Fibroblast of the conjunctiva (primary cell): ENCODE results near the gene YJEFN3.
A peak's percentile ranks its signal among the peaks of the same experiment; 100 is the strongest.

Experiments
- DNase-seq: peaks from one replicate; pipeline ENCODE4 v3.0.0-alpha.2; 2010; ENCODE audit warnings: low read depth

YJEFN3 gene

GRCh38 chr19:19540064-19540714 lies 11.5 kb downstream of the YJEFN3 start:
- peak; percentile 69 for DNase-seq

DNA sequence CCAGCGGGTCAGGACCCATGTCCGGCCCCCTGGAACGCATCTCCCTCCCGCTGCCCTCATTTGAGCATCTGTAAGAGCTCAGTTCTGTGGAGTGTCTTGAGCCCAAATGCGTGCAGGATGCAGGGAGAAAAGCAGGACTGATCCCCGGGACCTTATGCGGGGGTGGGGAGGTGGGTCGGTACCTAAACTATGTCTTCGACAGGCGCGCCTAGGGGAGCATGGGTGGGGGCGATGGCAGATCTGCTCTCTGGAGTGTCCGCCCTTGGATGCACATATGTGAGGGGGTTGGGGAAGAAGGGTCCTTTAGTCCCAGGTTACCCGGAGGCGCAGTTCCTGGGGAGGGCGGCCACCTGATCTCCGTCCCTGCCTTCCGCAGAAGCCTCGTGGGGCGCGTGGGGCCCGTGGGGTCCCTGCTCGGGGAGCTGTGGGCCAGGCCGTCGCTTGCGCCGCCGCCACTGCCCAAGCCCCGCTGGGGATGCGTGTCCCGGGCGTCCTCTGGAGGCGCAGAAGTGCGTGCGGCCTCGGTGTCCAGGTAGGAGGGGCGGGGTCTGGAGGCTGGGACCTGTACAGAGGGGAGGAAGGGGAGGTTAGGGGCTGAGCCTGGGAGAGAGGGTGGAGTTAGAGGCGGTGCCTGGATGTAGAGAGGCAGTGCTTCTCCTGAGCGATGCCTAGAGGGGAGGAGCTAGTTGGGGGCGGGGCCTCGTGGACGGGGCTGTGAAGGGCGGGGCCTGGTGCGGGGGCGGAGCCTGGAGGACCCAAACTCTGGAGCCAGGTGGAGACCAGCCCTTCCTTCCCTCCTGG lies 12.2 kb downstream of the YJEFN3 start:
- DNase-seq = no peak

- no peak for DNase-seq
Observed at GRCh38 chr19:19541616-19542015, 12.9 kb downstream of the YJEFN3 start.

GRCh38 chr19:19542507-19542906 lies 13.8 kb downstream of the YJEFN3 start:
- no peak for DNase-seq

GRCh38 chr19:19543101-19543500 lies 14.4 kb downstream of the YJEFN3 start:
- DNase-seq = no peak

DNA sequence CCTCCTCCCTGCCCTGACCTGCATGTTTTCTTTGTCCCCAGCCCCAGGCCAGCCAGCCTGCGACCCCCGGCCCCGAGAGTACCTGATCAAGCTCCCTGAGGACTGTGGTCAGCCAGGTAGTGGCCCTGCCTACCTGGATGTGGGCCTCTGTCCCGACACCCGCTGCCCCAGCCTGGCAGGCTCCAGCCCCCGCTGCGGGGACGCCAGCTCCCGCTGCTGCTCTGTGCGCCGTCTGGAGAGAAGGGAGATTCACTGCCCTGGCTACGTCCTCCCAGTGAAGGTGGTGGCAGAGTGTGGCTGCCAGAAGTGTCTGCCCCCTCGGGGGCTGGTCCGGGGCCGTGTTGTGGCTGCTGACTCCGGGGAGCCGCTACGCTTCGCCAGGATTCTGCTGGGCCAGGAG lies 14.9 kb downstream of the YJEFN3 start:
- DNase-seq = no peak

DNA sequence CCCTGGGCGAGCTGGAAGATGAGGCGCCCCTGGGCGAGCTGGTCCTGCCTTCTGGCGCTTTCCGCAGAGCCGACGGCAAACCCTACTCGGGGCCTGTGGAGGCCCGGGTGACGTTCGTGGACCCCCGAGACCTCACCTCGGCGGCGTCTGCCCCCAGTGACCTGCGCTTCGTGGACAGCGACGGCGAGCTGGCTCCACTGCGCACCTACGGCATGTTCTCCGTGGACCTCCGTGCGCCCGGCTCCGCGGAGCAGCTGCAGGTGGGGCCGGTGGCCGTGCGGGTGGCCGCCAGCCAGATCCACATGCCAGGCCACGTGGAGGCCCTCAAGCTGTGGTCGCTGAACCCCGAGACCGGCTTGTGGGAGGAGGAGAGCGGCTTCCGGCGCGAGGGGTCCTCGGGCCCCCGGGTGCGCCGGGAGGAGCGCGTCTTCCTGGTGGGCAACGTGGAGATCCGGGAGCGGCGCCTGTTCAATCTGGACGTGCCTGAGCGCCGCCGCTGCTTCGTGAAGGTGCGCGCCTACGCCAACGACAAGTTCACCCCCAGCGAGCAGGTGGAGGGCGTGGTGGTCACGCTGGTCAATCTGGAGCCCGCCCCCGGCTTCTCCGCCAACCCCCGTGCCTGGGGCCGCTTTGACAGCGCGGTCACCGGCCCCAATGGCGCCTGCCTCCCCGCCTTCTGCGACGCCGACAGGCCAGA lies 15.7 kb downstream of the YJEFN3 start:
- DNase-seq = no peak

GRCh38 chr19:19544954-19545591 lies 16.4 kb downstream of the YJEFN3 start:
- no peak for DNase-seq

GRCh38 chr19:19545707-19546106 lies 17.0 kb downstream of the YJEFN3 start:
- no peak for DNase-seq

DNA sequence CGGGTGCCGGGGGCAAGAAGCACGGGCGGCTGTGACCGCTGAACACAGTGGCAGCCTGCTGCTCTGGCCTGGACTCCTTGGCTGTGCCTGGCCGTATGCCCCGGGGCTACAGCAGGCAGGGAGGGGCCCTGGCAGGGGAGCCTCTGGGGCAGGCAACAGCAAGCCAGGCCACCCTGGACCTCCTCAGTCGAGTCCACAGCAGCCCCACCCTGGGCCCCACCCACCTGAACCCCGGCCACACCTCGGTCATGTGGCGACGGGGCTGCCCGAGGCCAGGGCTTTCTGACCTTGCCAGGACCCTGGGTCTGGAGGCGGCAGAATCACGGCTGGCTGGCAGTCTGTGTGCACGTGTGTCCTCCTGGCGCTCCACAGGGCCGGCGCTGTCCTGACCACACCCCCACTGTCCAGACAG lies 18.0 kb downstream of the YJEFN3 start:
- DNase-seq = no peak

GRCh38 chr19:19547674-19548336 lies 19.1 kb downstream of the YJEFN3 start:
- no peak for DNase-seq

- DNase-seq = no peak
Observed at GRCh38 chr19:19548915-19549759, 20.4 kb downstream of the YJEFN3 start.

- no peak for DNase-seq
Observed at GRCh38 chr19:19549804-19550464, 21.2 kb downstream of the YJEFN3 start.

GRCh38 chr19:19550485-19550929 lies 21.8 kb downstream of the YJEFN3 start:
- DNase-seq = no peak

DNA sequence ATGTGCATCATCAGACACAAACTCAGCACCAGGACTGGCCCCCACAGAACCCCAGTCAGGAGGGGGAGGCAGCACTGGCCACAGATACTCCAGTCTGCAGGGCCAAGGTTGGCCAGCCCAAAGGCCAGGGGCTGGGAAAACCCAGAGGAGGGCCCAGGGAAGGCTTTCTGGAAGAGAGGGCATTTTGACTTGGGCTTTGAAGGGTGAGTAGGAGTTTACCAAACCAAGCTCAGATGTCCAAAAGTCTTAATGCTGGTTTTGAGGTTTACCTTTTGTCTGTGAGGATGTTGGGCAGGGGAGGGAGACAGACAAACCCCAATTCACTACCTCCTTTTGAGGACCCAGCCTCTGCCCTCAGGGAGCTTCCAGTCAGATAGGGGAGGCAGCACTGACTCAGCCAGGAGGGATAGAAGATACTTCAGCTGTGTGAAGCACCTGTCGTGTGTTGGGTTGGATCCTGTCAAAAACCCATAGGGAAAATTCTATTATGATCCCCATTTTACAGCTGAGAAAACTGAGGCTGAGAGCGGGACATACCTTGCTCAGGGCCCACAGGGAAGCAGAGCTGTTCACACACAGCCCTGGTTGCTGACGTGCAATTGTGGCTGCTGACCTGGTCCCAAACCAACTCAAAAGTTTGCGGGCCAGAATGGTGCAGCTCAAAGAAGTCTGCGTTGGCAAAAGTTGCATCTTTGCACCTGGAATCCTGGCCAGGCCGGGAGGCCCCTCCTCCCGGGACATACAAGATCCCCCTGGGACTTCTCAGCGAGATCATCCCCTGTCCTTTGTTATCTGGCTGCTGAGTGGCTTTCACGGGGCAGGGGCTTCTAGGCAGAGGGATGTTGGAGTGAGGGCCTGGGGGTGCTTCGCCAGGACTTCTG lies 22.5 kb downstream of the YJEFN3 start:
- DNase-seq = no peak

GRCh38 chr19:19551853-19552192 lies 23.1 kb downstream of the YJEFN3 start:
- DNase-seq = no peak

- DNase-seq = no peak
Observed at GRCh38 chr19:19552798-19553197, 24.1 kb downstream of the YJEFN3 start.

GRCh38 chr19:19553670-19554069 lies 25.0 kb downstream of the YJEFN3 start:
- DNase-seq = no peak
